HEK293T (cell line): ENCODE data around the gene CYP3A5.
"Not testable (repeated sequence)": the region's sequence is repeated elsewhere in the genome, so short reads cannot be mapped to it uniquely, and the experiment has no call there.

Experiments
- CTBP1 ChIP-seq: fragments of 450-650 bp; IDR thresholded peaks from 2 replicates; pipeline ENCODE4 v1.6.1; 2016; ENCODE audit warnings: borderline replicate concordance
- FOXA1 ChIP-seq: fragments of 450-650 bp; IDR thresholded peaks from 2 replicates; pipeline ENCODE4 v1.6.1; 2016; ENCODE audit warnings: mild to moderate bottlenecking
- FOXK2 ChIP-seq: fragments of 450-650 bp; IDR thresholded peaks from 2 replicates; pipeline ENCODE4 v1.6.1; 2016; ENCODE audit warnings: mild to moderate bottlenecking
- FOXM1 ChIP-seq: fragments of 450-650 bp; IDR thresholded peaks from 2 replicates; pipeline ENCODE4 v1.6.1; 2017; ENCODE audit warnings: mild to moderate bottlenecking, borderline replicate concordance
- SUZ12 ChIP-seq: fragments of 450-650 bp; IDR thresholded peaks from 2 replicates; pipeline ENCODE4 v1.6.1; 2016; ENCODE audit warnings: mild to moderate bottlenecking

- not testable (repeated sequence) for TF ChIP-seq FOXM1, FOXK2, CTBP1, FOXA1, SUZ12
Observed at GRCh38 chr7:99685871-99686608, 6.2 kb upstream of the CYP3A5 start.
